Activated CD4-positive, alpha-beta T cell treated with anti-CD3 and anti-CD28 coated beads for 36 hours (primary cell): ENCODE results near the gene ERBB3. TPM values are rescaled to one million over a fixed set of nuclear protein-coding genes. Genes with fewer than 3 reads are reported as not detected.

Experiments used
- ATAC-seq: fragments of 200-7000 bp; cut with Tn5 transposase; one replicate; pipeline ENCODE4 v1.10.0; 2021; ENCODE audit warnings: mild to moderate bottlenecking, moderate library complexity
- CTCF ChIA-PET: fragments of 350-600 bp; sonication (Branson Sonifier 250); formaldehyde crosslinking; loops from one replicate; lab custom pipeline; 2021; ENCODE audit warnings: antibody characterized with exemption; lab: Charles Lee
- POLR2A ChIA-PET: fragments of 350-600 bp; sonication (Branson Sonifier 250); formaldehyde crosslinking; loops from one replicate; lab custom pipeline; 2021; ENCODE audit warnings: antibody characterized with exemption, inconsistent platforms; lab: Charles Lee
- DNase-seq: peaks from one replicate; pipeline ENCODE4 v3.0.0-alpha.2; 2020
- H3K27ac Mint-ChIP-seq: one replicate; pipeline ENCODE4 v1.8.0; 2021; ENCODE audit warnings: mixed read lengths
- H3K27me3 Mint-ChIP-seq: one replicate; pipeline ENCODE4 v1.8.0; 2021; ENCODE audit warnings: mixed read lengths
- H3K36me3 Mint-ChIP-seq: one replicate; pipeline ENCODE4 v1.8.0; 2021; ENCODE audit warnings: low read depth, mixed read lengths
- H3K4me1 Mint-ChIP-seq: one replicate; pipeline ENCODE4 v1.8.0; 2021; ENCODE audit warnings: mixed read lengths
- H3K4me3 Mint-ChIP-seq: one replicate; pipeline ENCODE4 v1.8.0; 2021; ENCODE audit warnings: mild to moderate bottlenecking, moderate library complexity, mixed read lengths
- H3K9me3 Mint-ChIP-seq: one replicate; pipeline ENCODE4 v1.8.0; 2021; ENCODE audit warnings: low read depth, mixed read lengths
- intact Hi-C, 2 experiments: fragments of 100-400 bp; cut with DNase I in 1 of 2; cut with micrococcal nuclease in 1 of 2; formaldehyde crosslinking; loops; one replicate each; pipeline versions ENCODE4 v1.14.2 to v1.15.1; 2022 to 2024; cut with DNase I, micrococcal nuclease
- total RNA-seq, 2 experiments: library from RNA; stranded (reverse); gene quantifications; one replicate each; pipeline ENCODE4 v1.2.3, GENCODE V29; 2021

ERBB3 gene
- total RNA-seq, 2 experiments from 2014 or later, result 0.32 to 0.57 TPM

DNA sequence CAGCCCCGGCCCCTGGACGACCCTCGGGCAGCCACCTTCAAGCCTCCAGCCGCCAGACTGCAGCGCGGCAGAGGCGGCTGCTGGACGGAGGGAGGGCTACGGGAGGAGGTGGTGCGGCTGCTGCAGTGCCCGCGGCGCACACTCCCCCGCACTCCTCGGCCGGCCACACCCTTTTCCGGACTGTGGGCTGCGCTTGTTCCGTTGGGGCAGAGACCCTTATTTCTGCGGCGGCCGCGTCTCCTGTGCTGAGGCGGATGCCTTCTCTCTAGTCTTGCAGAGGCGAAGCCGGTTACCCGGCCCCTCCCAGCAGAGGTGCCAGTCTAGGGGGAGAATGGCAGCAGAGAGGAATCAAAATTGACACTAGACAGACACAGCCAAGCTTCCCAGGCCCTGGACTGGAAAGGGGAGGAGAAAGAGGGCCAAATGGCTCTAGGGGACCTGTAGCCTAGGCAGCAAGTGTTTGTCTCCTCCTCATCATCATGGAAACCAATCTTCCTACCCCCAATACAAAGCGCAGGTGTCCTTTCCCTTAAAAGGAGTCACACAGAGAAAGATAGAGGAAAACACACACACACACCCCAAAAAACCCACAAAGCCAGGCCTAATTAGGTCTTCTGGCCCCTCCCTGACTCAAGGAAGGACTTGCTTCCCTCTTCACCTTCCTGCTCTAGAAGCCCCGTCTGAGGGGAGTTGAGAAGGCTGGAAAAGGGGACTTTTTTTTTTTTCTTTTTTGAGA lies 49.4 kb downstream of the ERBB3 start:
- ATAC-seq (peak; percentile 3), DNase-seq (peak; percentile 76)
- H3K36me3 Mint-ChIP-seq, result peaks cover 47% of the 10 kb centered on the region
- ChIA-PET POLR2A (interaction anchor here (0.6 to 2.3 kb wide), 6 partner anchors 12 to 53 kb away, joined by 3 to 48 read pairs (median 10); partner anchors contain the start of genes MYL6, PA2G4, RPL41 and ZC3H10), CTCF (interaction anchor here (0.6 to 7.4 kb wide), 8 partner anchors 10 to 93 kb away, joined by 3 to 112 read pairs (median 10); partner anchors contain the start of genes PA2G4, RNF41, SMARCC2 and ZC3H10)
- H3K4me1 Mint-ChIP-seq, result peaks cover 58% of the 10 kb centered on the region
- peak overlapping the region; percentile 93 for H3K4me3 Mint-ChIP-seq
- intact Hi-C loops, result loop anchor here in 1 of 2 experiments (5.0 kb wide), 2 partner anchors 138 to 338 kb away; partner anchors contain the start of genes COQ10A and SPRYD4
- H3K27me3 Mint-ChIP-seq, result no peaks in the 10 kb centered on the region
- peak overlapping the region; percentile 95 for H3K27ac Mint-ChIP-seq
- no peaks in the 10 kb centered on the region for H3K9me3 Mint-ChIP-seq

DNA sequence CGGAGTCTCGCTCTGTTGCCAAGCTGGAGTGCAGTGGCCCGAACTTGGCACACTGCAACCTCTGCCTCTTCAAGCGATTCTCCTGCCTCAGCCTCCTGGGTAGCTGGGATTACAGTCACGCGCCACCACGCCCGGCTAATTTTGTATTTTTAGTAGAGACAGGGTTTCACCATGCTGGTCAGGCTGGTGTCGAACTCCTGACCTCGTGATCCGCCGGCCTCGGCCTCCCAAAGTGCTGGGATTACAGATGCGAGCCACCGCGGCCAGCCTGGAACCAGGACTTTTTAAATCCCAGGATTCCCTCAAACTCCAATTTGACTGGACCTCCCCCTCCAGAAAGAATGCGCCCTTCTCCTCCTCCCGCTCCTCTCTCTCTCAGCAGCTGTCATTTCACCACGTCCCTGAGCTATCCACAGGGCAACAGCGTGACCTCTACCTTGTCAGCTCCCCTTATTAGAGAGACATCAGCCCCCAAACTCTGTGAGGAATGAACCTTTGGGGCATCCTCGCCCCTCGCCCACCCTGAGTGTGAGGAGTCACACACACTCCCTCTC lies 50.1 kb downstream of the ERBB3 start:
- Mint-ChIP-seq H3K4me1 (peaks cover 56% of the 10 kb centered on the region), H3K27ac (peak overlapping the region; percentile 80), H3K4me3 (peak overlapping the region; percentile 93), H3K36me3 (peaks cover 48% of the 10 kb centered on the region), H3K9me3 (no peaks in the 10 kb centered on the region), H3K27me3 (no peaks in the 10 kb centered on the region)
- intact Hi-C loops, result loop anchor here in 1 of 2 experiments (5.0 kb wide), 2 partner anchors 137 to 337 kb away; partner anchors contain the start of genes COQ10A and SPRYD4
- ChIA-PET CTCF (interaction anchor here (0.6 to 0.7 kb wide), 3 partner anchors 9 to 1628 kb away, joined by 3 read pairs; no protein-coding TSS in a partner anchor), POLR2A (no interaction called here)
- ATAC-seq, result no peak
- no peak for DNase-seq

DNA sequence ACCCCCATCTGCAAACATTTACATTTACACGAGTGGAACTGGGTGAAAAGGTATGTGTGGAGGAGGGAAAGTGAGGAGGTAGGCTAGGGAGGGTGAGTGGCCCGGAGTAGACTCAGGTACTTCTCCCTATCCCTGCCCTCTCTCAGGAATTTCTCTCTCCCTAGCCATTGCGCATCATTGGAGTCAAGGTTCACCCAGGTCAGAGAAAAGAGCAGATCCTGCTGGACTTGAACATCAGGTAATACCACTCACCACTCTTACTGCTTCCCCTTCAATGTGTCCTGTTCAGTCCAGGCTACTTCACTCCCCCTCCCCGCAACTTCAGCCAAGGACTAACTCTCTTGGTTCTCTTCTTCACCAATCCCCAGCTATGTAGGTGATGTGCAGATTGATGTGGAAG lies 50.9 kb downstream of the ERBB3 start:
- CTCF ChIA-PET, result interaction anchor here (0.6 to 0.7 kb wide), 2 partner anchors 103 to 111 kb away, joined by 3 to 4 read pairs; no protein-coding TSS in a partner anchor
- Mint-ChIP-seq H3K4me3 (peak overlapping the region; percentile 93), H3K9me3 (no peaks in the 10 kb centered on the region), H3K4me1 (peaks cover 57% of the 10 kb centered on the region), H3K36me3 (peaks cover 52% of the 10 kb centered on the region), H3K27ac (peak overlapping the region; percentile 43), H3K27me3 (no peaks in the 10 kb centered on the region)
- ATAC-seq (no peak), DNase-seq (no peak)
- intact Hi-C loops, result no loop called here
- POLR2A ChIA-PET, result no interaction called here

DNA sequence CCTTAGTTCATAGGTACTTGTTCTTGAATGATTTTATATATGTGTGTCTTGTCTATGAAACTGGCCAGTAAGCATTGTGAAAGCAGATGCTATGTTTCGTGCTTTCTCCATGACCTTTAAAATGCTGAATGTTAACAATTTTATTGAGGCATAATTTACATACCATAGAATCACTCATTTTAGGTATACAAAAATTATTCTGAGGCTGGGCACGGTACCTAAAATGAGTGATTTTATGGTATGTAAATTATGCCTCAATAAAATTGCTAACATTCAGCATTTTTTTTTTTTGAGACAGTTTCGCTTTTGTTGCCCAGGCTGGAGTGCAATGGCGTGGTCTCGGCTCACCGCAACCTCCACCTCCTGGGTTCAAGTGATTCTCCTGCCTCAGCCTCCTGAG lies 54.9 kb downstream of the ERBB3 start:
- H3K4me3 Mint-ChIP-seq, result no peak overlapping the region
- ATAC-seq (no peak), DNase-seq (no peak)
- no peaks in the 10 kb centered on the region for H3K27me3 Mint-ChIP-seq
- peaks cover 63% of the 10 kb centered on the region for H3K4me1 Mint-ChIP-seq
- peaks cover 84% of the 10 kb centered on the region for H3K36me3 Mint-ChIP-seq
- H3K27ac Mint-ChIP-seq, result no peak overlapping the region
- intact Hi-C loops, result no loop called here
- no peaks in the 10 kb centered on the region for H3K9me3 Mint-ChIP-seq
- POLR2A ChIA-PET, result no interaction called here
- CTCF ChIA-PET, result interaction anchor here (1.1 kb wide), 1 partner anchor 10 kb away, joined by 5 read pairs; no protein-coding TSS in a partner anchor

DNA sequence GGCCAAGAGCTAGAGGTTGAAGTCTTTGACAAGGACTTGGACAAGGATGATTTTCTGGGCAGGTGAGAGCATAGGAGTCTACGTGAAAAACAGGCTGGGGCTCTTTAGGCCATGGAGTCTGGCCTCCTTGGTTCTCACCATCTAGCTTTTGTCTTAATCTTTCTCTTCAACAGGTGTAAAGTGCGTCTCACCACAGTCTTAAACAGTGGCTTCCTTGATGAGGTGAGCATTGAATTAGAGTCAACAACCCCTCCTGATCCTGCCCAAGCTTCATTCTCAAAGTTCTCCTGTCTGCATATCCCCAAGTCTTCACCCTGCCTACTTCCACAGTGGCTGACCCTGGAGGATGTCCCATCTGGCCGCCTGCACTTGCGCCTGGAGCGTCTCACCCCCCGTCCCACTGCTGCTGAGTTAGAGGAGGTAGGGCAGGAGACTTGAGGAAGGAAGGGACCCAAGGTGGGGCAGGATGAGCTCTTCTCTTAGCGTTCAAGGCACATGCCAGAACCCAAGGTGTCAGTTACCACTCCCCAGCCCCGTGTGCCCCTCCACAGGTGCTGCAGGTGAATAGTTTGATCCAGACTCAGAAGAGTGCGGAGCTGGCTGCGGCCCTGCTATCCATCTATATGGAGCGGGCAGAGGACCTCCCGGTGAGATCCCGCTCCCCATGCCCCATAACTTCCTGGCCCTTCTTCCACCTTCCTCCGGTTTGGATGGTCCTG lies 58.0 kb downstream of the ERBB3 start:
- Mint-ChIP-seq H3K9me3 (no peaks in the 10 kb centered on the region), H3K4me1 (peaks cover 53% of the 10 kb centered on the region), H3K4me3 (no peak overlapping the region), H3K36me3 (peaks cover 78% of the 10 kb centered on the region), H3K27me3 (no peaks in the 10 kb centered on the region), H3K27ac (peak overlapping the region; percentile 68)
- ChIA-PET CTCF (interaction anchor here (1.0 to 1.9 kb wide), 6 partner anchors 10 to 20 kb away, joined by 3 to 7 read pairs (median 4); partner anchors contain the start of genes ESYT1, MYL6B and ZC3H10), POLR2A (interaction anchor here (0.6 to 1.6 kb wide), 3 partner anchors 11 to 13 kb away, joined by 3 to 5 read pairs (median 5); partner anchors contain the start of gene ESYT1)
- ATAC-seq (no peak), DNase-seq (no peak)
- intact Hi-C loops, result no loop called here

DNA sequence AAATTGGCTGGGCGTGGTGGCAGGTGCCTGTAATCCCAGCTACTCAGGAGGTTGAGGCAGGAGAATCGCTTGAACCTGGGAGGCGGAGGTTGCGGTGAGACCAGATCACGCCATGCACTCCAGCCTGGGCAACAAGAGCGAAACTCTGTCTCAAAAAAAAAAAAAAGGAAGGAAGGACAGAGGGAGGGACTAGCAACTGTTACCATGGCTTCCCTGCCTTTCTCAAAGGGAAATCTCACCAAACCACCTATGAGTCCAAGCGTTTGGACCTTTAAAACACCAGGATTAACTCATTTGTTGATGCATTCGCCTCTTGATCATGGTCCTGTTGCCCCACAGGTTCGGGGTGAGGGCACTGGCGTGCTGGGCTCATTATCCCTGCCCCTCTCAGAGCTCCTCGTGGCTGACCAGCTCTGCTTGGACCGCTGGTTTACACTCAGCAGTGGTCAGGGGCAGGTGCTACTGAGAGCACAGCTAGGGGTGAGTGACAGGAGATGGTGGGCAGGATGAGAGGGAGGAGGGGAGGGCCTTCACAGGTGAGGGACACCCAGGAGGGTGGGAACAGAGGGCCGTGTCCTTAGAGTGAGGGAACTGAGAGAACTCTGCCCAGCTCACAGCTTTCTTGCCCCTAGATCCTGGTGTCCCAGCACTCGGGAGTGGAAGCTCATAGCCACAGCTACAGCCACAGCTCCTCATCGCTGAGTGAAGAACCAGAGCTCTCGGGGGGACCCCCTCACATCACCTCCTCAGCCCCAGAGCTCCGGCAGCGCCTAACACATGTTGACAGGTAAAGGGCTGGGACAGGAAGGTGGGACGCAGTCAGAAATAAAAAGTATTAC lies 62.2 kb downstream of the ERBB3 start:
- no peak for DNase-seq
- Mint-ChIP-seq H3K4me1 (peaks cover 42% of the 10 kb centered on the region), H3K27ac (peak overlapping the region; percentile 83), H3K4me3 (no peak overlapping the region), H3K27me3 (no peaks in the 10 kb centered on the region), H3K36me3 (peaks cover 71% of the 10 kb centered on the region), H3K9me3 (no peaks in the 10 kb centered on the region)
- ChIA-PET POLR2A (no interaction called here), CTCF (interaction anchor here (0.7 to 2.0 kb wide), 4 partner anchors 10 to 157 kb away, joined by 3 to 6 read pairs (median 4); partner anchors contain the start of gene ESYT1)
- ATAC-seq, result no peak
- intact Hi-C loops, result no loop called here

DNA sequence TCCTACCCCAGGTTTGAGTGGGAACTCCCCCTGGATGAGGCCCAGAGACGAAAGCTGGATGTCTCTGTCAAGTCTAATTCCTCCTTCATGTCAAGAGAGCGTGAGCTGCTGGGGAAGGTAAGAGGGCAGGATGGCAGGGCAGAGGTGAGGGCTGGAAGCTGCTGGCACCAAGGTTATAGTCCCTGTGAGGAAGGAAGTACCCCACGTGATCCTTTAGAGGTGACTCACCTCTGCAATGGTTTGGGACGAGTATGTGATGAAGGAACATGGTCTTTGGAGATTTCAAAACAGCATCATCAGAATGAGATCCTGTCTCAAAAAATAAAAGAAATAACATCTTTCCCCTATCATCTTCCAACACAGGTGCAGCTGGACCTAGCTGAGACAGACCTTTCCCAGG lies 63.3 kb downstream of the ERBB3 start:
- intact Hi-C loops, result no loop called here
- no peak overlapping the region for H3K4me3 Mint-ChIP-seq
- H3K27ac Mint-ChIP-seq, result peak overlapping the region; percentile 83
- DNase-seq (no peak), ATAC-seq (peak; percentile 74)
- H3K4me1 Mint-ChIP-seq, result peaks cover 31% of the 10 kb centered on the region
- ChIA-PET CTCF (interaction anchor here (0.7 to 2.0 kb wide), 5 partner anchors 15 to 493 kb away, joined by 3 to 4 read pairs (median 3); partner anchors contain the start of gene ESYT1), POLR2A (interaction anchor here (0.6 to 0.9 kb wide), 4 partner anchors 15 to 327 kb away, joined by 3 to 4 read pairs (median 3); partner anchors contain the start of gene ESYT1)
- peaks cover 61% of the 10 kb centered on the region for H3K36me3 Mint-ChIP-seq
- H3K9me3 Mint-ChIP-seq, result no peaks in the 10 kb centered on the region
- no peaks in the 10 kb centered on the region for H3K27me3 Mint-ChIP-seq

DNA sequence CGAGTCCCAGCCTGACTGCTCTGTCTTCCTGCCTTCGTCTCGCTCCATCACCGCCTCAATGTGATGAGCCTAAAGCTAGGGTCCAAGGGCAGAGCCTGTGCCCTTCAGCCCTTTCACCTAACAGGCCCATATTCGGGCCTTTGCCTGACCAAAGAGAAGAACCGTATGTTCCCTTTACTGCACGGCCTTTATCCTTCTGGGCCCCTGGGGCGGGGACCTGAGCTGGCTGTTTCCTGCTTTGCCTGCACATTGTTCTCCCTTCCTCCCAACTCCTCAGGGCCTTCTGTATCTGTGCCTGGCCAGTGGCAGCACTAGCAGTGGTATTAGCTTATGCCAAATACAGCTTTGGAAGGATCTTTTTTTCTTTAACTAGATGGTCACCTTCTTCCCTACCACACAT lies 63.9 kb downstream of the ERBB3 start:
- CTCF ChIA-PET, result interaction anchor here (0.6 to 1.2 kb wide), 6 partner anchors 16 to 492 kb away, joined by 3 read pairs; partner anchors contain the start of gene ESYT1
- H3K4me1 Mint-ChIP-seq, result peaks cover 25% of the 10 kb centered on the region

DNA sequence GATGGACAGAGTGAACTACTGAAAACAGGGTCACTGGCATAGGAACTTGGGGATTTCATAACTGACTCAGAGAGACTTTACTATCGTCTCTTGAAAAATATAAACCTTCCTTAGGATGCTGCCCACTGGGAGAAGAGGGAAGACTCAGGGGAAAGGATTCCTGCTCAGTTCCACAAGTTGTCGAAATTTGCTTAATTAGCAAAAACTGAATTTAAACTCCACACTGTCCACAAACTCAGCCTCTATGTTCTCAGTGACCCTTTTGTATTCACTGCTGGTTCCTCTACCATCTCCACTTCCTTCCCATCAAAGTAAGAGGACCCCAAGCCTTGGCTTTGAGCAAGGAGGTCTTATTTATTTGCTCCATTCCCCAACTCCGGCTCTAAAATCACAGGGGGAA lies 65.3 kb downstream of the ERBB3 start:
- POLR2A ChIA-PET, result no interaction called here

More for the DNA sequence above, 63.9 kb downstream of the ERBB3 start:
- Mint-ChIP-seq H3K27ac (peak overlapping the region; percentile 32), H3K27me3 (no peaks in the 10 kb centered on the region), H3K4me3 (no peak overlapping the region), H3K36me3 (peaks cover 54% of the 10 kb centered on the region), H3K9me3 (no peaks in the 10 kb centered on the region)
- no peak for DNase-seq
- POLR2A ChIA-PET, result interaction anchor here (0.6 kb wide), 1 partner anchor 29 kb away, joined by 3 read pairs; no protein-coding TSS in a partner anchor
- intact Hi-C loops, result no loop called here
- ATAC-seq, result no peak

More for the DNA sequence above, 65.3 kb downstream of the ERBB3 start:
- peaks cover 43% of the 10 kb centered on the region for H3K36me3 Mint-ChIP-seq
- intact Hi-C loops, result no loop called here
- H3K4me3 Mint-ChIP-seq, result no peak overlapping the region
- H3K9me3 Mint-ChIP-seq, result no peaks in the 10 kb centered on the region
- ATAC-seq (no peak), DNase-seq (no peak)
- H3K27me3 Mint-ChIP-seq, result no peaks in the 10 kb centered on the region
- CTCF ChIA-PET, result no interaction called here
- peak overlapping the region; percentile 31 for H3K27ac Mint-ChIP-seq
- peaks cover 26% of the 10 kb centered on the region for H3K4me1 Mint-ChIP-seq
